GM18519 (cell line): ENCODE results near the gene SLC25A14.
"Not testable (repeated sequence)": the region's sequence is repeated elsewhere in the genome, so short reads cannot be mapped to it uniquely, and the experiment has no call there.

Experiments
- ATAC-seq: cut with Tn5 transposase; IDR thresholded peaks from one replicate; pipeline ENCODE4 v1.9.1; 2021; ENCODE audit warnings: mild to moderate bottlenecking, moderate library complexity; ENCODE audit not compliant: unreplicated experiment, low FRiP score

Gene SLC25A14

GRCh38 chrX:130339408-130340222 lies at the start of gene SLC25A14:
SLC25A14 (plus strand) TSS chrX:130339919; CDS start chrX:130340279, 360 bp downstream.
- peak; percentile 99 for ATAC-seq

GRCh38 chrX:130295519-130296296 lies 44.0 kb upstream of the SLC25A14 start:
- no peak for ATAC-seq

GRCh38 chrX:130296297-130296678 lies 43.4 kb upstream of the SLC25A14 start:
- ATAC-seq, result no peak

GRCh38 chrX:130296743-130297142 lies 43.0 kb upstream of the SLC25A14 start:
- ATAC-seq, result no peak

GRCh38 chrX:130299279-130300009 lies 40.3 kb upstream of the SLC25A14 start:
- ATAC-seq, result no peak

- ATAC-seq, result no peak
Observed at GRCh38 chrX:130300010-130300282, 39.8 kb upstream of the SLC25A14 start.

- no peak for ATAC-seq
Observed at GRCh38 chrX:130301405-130301804, 38.3 kb upstream of the SLC25A14 start.

GRCh38 chrX:130301977-130302376 lies 37.7 kb upstream of the SLC25A14 start:
- ATAC-seq, result no peak

GRCh38 chrX:130304587-130305368 lies 34.9 kb upstream of the SLC25A14 start:
- ATAC-seq, result no peak

GRCh38 chrX:130319886-130320285 lies 19.8 kb upstream of the SLC25A14 start:
- ATAC-seq, result not testable (repeated sequence)

GRCh38 chrX:130321550-130321949 lies 18.2 kb upstream of the SLC25A14 start:
- peak; percentile 79 for ATAC-seq

- no peak for ATAC-seq
Observed at GRCh38 chrX:130330146-130330545, 9.6 kb upstream of the SLC25A14 start.

- ATAC-seq, result peak; percentile 71
Observed at GRCh38 chrX:130330706-130331105, 9.0 kb upstream of the SLC25A14 start.

- no peak for ATAC-seq
Observed at GRCh38 chrX:130336531-130336930, 3.2 kb upstream of the SLC25A14 start.

- not testable (repeated sequence) for ATAC-seq
Observed at GRCh38 chrX:130338869-130339268, 850 bp upstream of the SLC25A14 start.

GRCh38 chrX:130340271-130340670 lies 552 bp downstream of the SLC25A14 start:
- no peak for ATAC-seq

- no peak for ATAC-seq
Observed at GRCh38 chrX:130343411-130343810, 3.7 kb downstream of the SLC25A14 start.

GRCh38 chrX:130347321-130347720 lies 7.6 kb downstream of the SLC25A14 start:
- no peak for ATAC-seq

- no peak for ATAC-seq
Observed at GRCh38 chrX:130351567-130351966, 11.8 kb downstream of the SLC25A14 start.

- ATAC-seq, result not testable (repeated sequence)
Observed at GRCh38 chrX:130352050-130352449, 12.3 kb downstream of the SLC25A14 start.
